ENCODE data around the gene MARCHF9.

Gene MARCHF9

GRCh38 chr12:57764662-57765002 is 9.7 kb downstream of the MARCHF9 start:
- Histone ChIP-seq H3K27ac (no peak overlapping the region), H3K79me2 (ENCODE audit: insufficient read depth, low read depth) (no peaks in the 10 kb centered on the region), H3K4me3 (IDR thresholded peaks at IDR 0.05; ENCODE audit: insufficient read depth, low read depth, low read length) (no peak overlapping the region), H4K20me1 (ENCODE audit: insufficient read depth) (no peaks in the 10 kb centered on the region), H3K36me3 (ENCODE audit: insufficient read depth) (no peaks in the 10 kb centered on the region), H3K4me2 (peak overlapping the region; percentile 73), H3K27me3 (ENCODE audit: insufficient read depth, low read depth) (peaks cover 18% of the 10 kb centered on the region), H3K4me1 (ENCODE audit: low read depth, poor library complexity, severe bottlenecking) (peaks cover 6% of the 10 kb centered on the region), H3K9ac (peak overlapping the region; percentile 55), H2AFZ (ENCODE audit: low read depth) (peak overlapping the region; percentile 83)
- TF ChIP-seq CTCF (conservative IDR thresholded peaks at IDR 0.05; ENCODE audit: low read depth, low read length), result no peak

GRCh38 chr12:57765003-57765697 is 10.2 kb downstream of the MARCHF9 start:
- TF ChIP-seq CTCF (conservative IDR thresholded peaks at IDR 0.05; ENCODE audit: low read depth, low read length), result peak; percentile 59
- Histone ChIP-seq H4K20me1 (ENCODE audit: insufficient read depth) (no peaks in the 10 kb centered on the region), H3K4me2 (peak overlapping the region; percentile 73), H3K9ac (peak overlapping the region; percentile 55), H3K27ac (0 out of 2 replicates have a peak overlapping the region, but pooled peaks have one; percentile 4), H3K27me3 (ENCODE audit: insufficient read depth, low read depth) (peaks cover 18% of the 10 kb centered on the region), H3K4me1 (ENCODE audit: low read depth, poor library complexity, severe bottlenecking) (peaks cover 6% of the 10 kb centered on the region), H3K79me2 (ENCODE audit: insufficient read depth, low read depth) (no peaks in the 10 kb centered on the region), H2AFZ (ENCODE audit: low read depth) (peak overlapping the region; percentile 83), H3K36me3 (ENCODE audit: insufficient read depth) (no peaks in the 10 kb centered on the region), H3K4me3 (IDR thresholded peaks at IDR 0.05; ENCODE audit: insufficient read depth, low read depth, low read length) (no peak overlapping the region)

- no peaks in the 10 kb centered on the region for H4K20me1 ChIP-seq (ENCODE audit: insufficient read depth)
- H3K4me2 ChIP-seq, result peak overlapping the region; percentile 73
- no peak for TF ChIP-seq CTCF (conservative IDR thresholded peaks at IDR 0.05; ENCODE audit: low read depth, low read length)
- peaks cover 18% of the 10 kb centered on the region for H3K27me3 ChIP-seq (ENCODE audit: insufficient read depth, low read depth)
- H3K9ac ChIP-seq, result peak overlapping the region; percentile 55; the same call in 1 of the 2 replicates
- H3K4me3 ChIP-seq (IDR thresholded peaks at IDR 0.05; ENCODE audit: insufficient read depth, low read depth, low read length), result no peak overlapping the region
- no peaks in the 10 kb centered on the region; the same call in 1 of the 2 replicates for H3K36me3 ChIP-seq (ENCODE audit: insufficient read depth)
- no peak overlapping the region for H3K27ac ChIP-seq
- peaks cover 6% of the 10 kb centered on the region; the same call in 1 of the 2 replicates for H3K79me2 ChIP-seq (ENCODE audit: insufficient read depth, low read depth)
- H3K4me1 ChIP-seq (ENCODE audit: low read depth, poor library complexity, severe bottlenecking), result peaks cover 13% of the 10 kb centered on the region
- H2AFZ ChIP-seq (ENCODE audit: low read depth), result peak overlapping the region; percentile 83
These were observed 11.0 kb downstream of the MARCHF9 start for GRCh38 chr12:57765698-57766463.

GRCh38 chr12:57766464-57767304 is 11.8 kb downstream of the MARCHF9 start, which contains the start of gene CYP27B1:
Gene CYP27B1, minus strand, starts transcription at chr12:57767078. Its CDS starts 37 bp downstream, at chr12:57767041.
- Histone ChIP-seq H2AFZ (ENCODE audit: low read depth) (no peak within 1 kb of the TSS), H3K79me2 (ENCODE audit: insufficient read depth, low read depth) (peaks cover 9% of the 10 kb centered on the region; the same call in 1 of the 2 replicates), H4K20me1 (ENCODE audit: insufficient read depth) (no peaks in the 10 kb centered on the region), H3K4me3 (IDR thresholded peaks at IDR 0.05; ENCODE audit: insufficient read depth, low read depth, low read length) (no peak within 1 kb of the TSS), H3K27ac (no peak within 1 kb of the TSS), H3K36me3 (ENCODE audit: insufficient read depth) (no peaks in the 10 kb centered on the region; the same call in 1 of the 2 replicates), H3K4me1 (ENCODE audit: low read depth, poor library complexity, severe bottlenecking) (peaks cover 18% of the 10 kb centered on the region), H3K4me2 (no peak within 1 kb of the TSS; the same call in 1 of the 2 replicates), H3K9ac (no peak within 1 kb of the TSS), H3K27me3 (ENCODE audit: insufficient read depth, low read depth) (peaks cover 18% of the 10 kb centered on the region)
- no peak for TF ChIP-seq CTCF (conservative IDR thresholded peaks at IDR 0.05; ENCODE audit: low read depth, low read length)

Measured in KMS-11 (cell line).